Esophagus muscularis mucosa (tissue), 3 donors: Measurements from ENCODE around the gene FATE1.

Experiments used
- EP300 ChIP-seq: sonication (generic); formaldehyde crosslinking; IDR thresholded peaks from one replicate; pipeline ENCODE4 v1.6.1; 2017; ENCODE audit warnings: antibody characterized with exemption
- TF ChIP-seq, protein P1 (sequence below), 3 experiments: fragments of 200-600 bp in 2 of 3; fragments of 450-650 bp in 1 of 3; sonication (generic) in 2 of 3; IDR thresholded peaks; one replicate each; pipeline ENCODE4 v1.5.1; 2017 to 2019; ENCODE audit warnings: antibody characterized with exemption in 3 of 3, mild to moderate bottlenecking in 2 of 3, moderate library complexity in 1 of 3

DNA sequence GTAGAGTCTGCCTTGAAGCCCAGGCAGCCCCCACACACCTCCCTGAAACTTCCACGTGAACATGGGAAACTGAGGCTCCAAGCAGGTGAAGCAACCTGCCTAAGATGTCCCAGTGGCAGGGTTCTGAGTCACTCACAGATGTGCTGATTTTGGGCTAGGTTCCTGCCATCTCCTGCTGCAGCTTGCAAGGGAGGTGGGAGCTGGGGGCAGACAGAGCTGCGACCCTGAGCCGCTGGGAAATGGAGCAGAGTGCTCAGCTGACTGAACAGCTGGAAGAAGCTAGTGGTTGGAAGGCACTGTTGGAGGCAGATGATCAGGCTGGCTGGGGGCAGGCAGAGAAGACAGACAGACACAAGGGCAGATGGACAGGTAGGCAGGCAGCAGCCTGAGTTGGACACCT, 3.6 kb upstream of the FATE1 start:
- TF ChIP-seq, protein P1, sequence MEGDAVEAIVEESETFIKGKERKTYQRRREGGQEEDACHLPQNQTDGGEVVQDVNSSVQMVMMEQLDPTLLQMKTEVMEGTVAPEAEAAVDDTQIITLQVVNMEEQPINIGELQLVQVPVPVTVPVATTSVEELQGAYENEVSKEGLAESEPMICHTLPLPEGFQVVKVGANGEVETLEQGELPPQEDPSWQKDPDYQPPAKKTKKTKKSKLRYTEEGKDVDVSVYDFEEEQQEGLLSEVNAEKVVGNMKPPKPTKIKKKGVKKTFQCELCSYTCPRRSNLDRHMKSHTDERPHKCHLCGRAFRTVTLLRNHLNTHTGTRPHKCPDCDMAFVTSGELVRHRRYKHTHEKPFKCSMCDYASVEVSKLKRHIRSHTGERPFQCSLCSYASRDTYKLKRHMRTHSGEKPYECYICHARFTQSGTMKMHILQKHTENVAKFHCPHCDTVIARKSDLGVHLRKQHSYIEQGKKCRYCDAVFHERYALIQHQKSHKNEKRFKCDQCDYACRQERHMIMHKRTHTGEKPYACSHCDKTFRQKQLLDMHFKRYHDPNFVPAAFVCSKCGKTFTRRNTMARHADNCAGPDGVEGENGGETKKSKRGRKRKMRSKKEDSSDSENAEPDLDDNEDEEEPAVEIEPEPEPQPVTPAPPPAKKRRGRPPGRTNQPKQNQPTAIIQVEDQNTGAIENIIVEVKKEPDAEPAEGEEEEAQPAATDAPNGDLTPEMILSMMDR (IDR thresholded peaks at IDR 0.05) = no peak
- TF ChIP-seq EP300 = no peak
